KG1 (cell line): ENCODE data around the gene FARP1.

Source experiments
- DNase-seq: peaks from one replicate; lab custom pipeline; 2025; lab: John Stamatoyannopoulos, UW

FARP1 gene

GRCh38 chr13:98443800-98444325 lies 301.0 kb downstream of the FARP1 start:
- no peak for DNase-seq

GRCh38 chr13:98444381-98444780 lies 301.5 kb downstream of the FARP1 start:
- no peak for DNase-seq

GRCh38 chr13:98445340-98446233 lies 302.7 kb downstream of the FARP1 start:
- peak; percentile 27 for DNase-seq

GRCh38 chr13:98446234-98446621 lies 303.3 kb downstream of the FARP1 start:
- DNase-seq, result no peak

GRCh38 chr13:98447130-98447529 lies 304.2 kb downstream of the FARP1 start:
- no peak for DNase-seq

GRCh38 chr13:98447881-98448641 lies 305.2 kb downstream of the FARP1 start:
- no peak for DNase-seq

- no peak for DNase-seq
Measured at GRCh38 chr13:98448642-98448928, 305.7 kb downstream of the FARP1 start.

GRCh38 chr13:98449273-98449672 lies 306.4 kb downstream of the FARP1 start:
- DNase-seq, result no peak

GRCh38 chr13:98450026-98450425 lies 307.1 kb downstream of the FARP1 start:
- DNase-seq, result no peak

GRCh38 chr13:98450539-98451111 lies 307.7 kb downstream of the FARP1 start:
- no peak for DNase-seq

- no peak for DNase-seq
Measured at GRCh38 chr13:98451676-98452470, 309.0 kb downstream of the FARP1 start.

- DNase-seq, result no peak
Measured at GRCh38 chr13:98452851-98453843, 310.3 kb downstream of the FARP1 start.

- DNase-seq, result no peak
Measured at GRCh38 chr13:98454389-98454881, 311.5 kb downstream of the FARP1 start.

- DNase-seq, result no peak
Measured at GRCh38 chr13:98456413-98456845, 313.5 kb downstream of the FARP1 start.

GRCh38 chr13:98457053-98457452 lies 314.2 kb downstream of the FARP1 start:
- no peak for DNase-seq

GRCh38 chr13:98458431-98458830 lies 315.5 kb downstream of the FARP1 start:
- no peak for DNase-seq

GRCh38 chr13:98459171-98459681 lies 316.3 kb downstream of the FARP1 start:
- no peak for DNase-seq

GRCh38 chr13:98459721-98460370 lies 317.0 kb downstream of the FARP1 start:
- DNase-seq, result no peak

GRCh38 chr13:98460516-98460915 lies 317.6 kb downstream of the FARP1 start:
- no peak for DNase-seq
